ENCODE data around the gene ID3.

The ID3 gene

DNA sequence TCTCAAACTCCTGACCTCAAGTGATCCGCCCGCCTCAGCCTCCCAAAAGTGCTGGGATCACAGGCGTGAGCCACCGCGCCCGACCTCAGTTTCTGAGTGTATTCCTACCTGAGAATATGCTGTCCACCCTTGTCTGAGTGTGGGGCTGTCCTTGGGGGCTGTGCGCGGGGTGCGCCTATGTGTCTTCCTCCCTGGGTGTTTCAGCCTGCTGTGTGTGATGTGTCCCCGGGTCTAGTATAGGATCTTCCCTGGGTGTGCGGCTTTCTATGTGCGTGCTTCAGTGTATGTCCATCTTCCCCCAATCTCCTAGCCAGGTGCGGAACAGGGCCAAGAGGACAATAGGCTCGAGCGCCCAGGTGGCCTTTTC is 8.3 kb upstream of the ID3 start:
- H3K4me3 ChIP-seq (ENCODE audit: low read depth, low read length), result peak overlapping the region; percentile 6

DNA sequence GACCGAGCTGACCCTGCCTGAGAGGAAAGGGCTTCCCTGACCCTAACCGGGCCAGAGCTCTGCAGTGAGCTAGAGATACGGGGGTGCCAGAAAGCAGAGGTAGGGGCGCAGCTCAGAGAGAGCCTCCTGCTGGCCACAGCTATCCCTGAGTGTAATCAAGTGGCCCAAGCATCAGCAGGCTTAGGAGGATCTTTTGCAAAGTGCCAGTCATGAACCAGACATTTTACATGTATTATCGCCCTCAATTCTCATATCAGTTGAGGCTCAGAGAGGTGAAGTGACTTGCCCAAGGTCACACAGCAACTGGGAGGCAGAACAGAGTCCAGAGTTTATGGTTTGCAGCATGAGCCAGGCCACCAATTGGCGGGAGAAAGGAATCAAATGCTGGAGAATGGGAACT is 7.0 kb upstream of the ID3 start:
- H3K4me3 ChIP-seq (ENCODE audit: low read depth, low read length), result no peak overlapping the region

DNA sequence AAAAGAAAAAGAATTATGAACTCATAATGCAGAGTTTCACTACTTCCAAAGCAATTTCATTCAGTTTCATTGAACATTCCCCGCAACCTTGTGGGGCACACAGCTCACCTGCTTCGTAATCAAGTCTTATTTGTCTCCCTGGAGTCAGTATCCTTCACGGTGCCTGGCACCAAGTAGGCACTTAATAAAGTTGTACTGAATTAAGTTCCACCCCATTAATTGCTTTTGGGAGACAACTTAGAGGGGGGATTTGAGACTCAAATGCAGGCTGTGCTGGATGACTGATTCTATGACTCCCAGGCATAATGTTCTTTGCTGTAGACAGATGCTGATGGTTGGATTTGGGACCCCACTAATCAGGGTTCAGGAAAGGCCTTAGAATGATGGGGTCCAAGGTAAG is 6.5 kb upstream of the ID3 start:
- no peak overlapping the region for H3K4me3 ChIP-seq (ENCODE audit: low read depth, low read length)

DNA sequence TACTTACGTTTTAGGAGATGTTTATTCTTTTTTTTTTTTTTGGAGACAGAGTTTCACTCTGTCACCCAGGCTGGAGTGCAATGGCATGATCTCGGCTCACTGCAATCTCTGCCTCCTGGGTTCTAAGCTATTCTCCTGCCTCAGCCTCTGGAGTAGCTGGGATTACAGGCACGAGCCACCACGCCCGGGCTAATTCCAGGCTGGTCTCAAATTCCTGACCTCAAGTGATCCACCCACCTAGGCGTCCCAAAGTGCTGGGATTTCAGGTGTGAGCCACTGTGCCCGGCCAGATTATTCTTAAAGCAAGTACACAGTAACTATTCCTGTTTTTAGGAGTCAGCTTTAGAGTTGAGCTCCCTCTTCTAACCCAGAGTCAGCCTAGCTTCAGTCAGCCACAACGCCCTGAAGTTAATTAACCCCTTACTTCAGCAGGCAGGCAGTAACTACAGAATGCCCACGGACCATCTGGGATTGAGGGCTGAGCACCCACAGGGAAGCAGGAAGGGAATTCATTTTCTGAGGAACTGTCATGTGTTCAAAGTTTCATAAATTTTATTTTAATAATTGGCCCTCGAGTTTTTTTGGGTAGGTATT is 5.3 kb upstream of the ID3 start:
- H3K4me3 ChIP-seq (ENCODE audit: low read depth, low read length), result no peak overlapping the region

DNA sequence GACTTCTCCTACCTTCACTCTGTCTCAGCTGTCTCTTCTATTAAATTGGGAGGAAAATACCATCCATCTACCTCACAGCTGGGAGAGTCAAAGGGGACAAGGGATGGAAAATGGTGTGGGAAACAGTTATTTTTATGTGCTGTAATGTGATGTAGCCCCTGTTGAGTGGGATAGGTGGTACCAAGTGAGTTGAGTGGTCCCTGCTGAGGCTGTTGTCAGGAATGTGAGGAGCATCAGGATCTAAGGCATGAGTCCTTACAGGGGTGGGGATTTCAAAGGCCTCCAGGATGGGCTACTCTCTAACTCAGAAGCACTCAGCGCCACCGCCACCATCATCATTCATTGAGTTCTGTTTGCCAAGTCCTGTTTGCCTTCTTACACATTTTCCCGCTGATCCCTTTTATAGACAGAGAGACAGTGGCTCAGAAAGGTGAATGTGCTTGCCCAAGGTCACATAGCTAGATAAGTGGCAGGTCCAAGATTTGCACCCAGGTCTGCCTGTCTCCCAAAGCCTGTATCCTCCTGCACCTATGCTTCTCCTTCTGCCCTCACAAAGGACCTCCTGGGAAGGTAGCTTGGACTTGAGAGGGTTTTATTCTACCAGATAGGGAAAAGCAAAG is 4.6 kb upstream of the ID3 start:
- H3K4me3 ChIP-seq (ENCODE audit: low read depth, low read length), result no peak overlapping the region

DNA sequence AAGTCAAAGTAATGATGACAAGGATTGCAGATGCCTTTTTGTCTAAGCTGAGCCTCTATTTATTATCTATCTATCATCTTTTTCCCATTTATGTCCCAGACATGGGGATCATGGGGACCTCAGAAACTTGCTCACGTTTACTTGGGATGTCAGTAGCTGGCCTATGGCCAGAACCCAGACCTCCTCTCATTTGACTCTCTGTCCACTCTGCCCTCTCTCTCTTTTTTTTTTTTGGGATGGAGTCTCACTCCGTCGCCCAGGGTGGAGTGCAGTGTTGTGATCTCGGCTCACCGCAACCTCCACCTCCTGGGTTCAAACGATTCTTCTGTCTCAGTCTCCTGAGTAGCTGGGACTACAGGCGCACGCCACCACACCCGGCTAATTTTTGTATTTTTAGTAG is 3.7 kb upstream of the ID3 start:
- H3K4me3 ChIP-seq (ENCODE audit: low read depth, low read length), result no peak overlapping the region

DNA sequence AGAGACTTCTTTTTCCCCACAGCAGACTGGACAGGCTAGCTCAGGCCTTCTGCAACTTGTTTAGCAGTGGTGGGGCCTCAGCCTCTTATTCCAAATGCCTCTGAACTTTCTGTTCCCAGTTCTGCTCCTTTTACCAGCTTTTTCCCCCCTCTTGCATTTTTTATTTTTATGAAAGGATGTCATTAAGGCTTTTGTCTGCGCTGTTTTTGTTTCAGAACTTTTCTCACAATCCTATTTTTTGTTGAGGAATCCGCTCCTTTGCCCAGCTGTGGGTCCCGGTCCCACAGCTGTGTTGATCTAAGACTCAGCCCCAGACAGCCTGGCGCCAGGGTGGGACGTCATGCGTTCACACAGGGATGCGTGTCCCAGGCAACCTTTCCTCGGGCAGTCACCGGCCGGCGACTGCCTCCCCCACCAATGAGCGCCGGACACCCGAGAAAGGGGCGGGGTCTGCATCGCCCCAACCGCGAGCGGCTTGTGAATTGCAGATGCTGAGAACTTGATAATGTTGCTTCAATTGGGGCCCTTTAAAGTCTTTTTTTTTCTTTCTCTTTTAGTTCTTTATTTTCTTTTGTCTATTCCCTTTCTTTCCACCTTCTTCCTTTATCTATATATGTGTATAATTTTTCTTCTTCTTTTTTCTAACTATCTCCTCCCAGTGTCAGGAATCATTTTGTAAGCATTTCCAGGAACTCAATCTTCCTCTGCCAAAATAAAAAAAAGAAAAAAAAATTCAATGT is 3.0 kb upstream of the ID3 start:
- no peak overlapping the region for H3K4me3 ChIP-seq (ENCODE audit: low read depth, low read length)

DNA sequence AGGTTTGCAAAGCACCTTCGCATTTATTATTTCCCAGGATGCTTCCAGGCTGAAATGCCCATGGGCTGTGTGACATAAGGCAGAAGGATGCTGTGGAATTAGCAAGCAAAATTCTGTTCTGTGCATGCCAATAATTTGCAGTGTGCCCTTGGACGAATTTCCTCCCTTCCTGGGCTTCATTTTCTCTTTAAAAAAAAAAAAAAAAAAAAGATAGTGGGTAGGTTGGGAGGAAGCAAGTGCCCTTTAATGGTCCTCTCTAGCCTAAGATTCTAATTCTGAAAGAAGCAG is 2.5 kb upstream of the ID3 start:
- H3K4me3 ChIP-seq (ENCODE audit: low read depth, low read length), result no peak overlapping the region

DNA sequence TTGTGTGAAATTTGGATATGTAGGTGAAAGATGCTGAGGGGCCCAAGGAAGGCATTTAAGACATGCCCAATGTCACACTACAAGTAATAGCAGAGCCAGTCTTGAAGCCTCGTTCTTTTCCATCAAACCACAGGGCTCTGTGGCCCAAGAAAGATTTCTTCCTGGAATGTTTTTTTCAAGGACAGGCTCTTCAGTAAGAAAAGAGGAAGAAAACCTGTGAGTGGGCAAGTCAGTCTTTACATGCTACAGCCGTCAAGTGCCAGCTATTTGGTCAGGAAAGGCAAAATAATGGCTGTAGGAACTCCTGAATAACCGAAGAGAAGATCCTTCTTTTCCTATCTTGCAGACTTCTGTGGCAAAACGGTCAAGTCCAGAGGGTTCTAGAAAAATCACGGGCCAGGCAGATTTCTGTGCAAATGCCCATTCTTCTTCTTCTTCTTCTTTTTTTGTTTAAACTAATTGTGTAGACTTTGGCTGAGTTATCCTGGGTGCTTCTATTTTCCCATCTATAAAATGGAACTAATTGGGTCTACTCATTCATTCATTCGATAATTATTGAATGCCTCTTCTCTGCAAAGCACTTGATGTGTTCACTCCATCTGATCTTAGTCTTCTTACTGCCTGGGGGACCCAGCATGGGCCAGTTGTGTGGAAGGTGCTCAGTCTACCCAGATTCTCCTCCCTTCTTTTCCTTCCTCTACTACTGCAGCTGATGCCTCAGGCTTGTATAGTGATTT is 1.9 kb upstream of the ID3 start:
- H3K4me3 ChIP-seq (ENCODE audit: low read depth, low read length), result no peak overlapping the region

DNA sequence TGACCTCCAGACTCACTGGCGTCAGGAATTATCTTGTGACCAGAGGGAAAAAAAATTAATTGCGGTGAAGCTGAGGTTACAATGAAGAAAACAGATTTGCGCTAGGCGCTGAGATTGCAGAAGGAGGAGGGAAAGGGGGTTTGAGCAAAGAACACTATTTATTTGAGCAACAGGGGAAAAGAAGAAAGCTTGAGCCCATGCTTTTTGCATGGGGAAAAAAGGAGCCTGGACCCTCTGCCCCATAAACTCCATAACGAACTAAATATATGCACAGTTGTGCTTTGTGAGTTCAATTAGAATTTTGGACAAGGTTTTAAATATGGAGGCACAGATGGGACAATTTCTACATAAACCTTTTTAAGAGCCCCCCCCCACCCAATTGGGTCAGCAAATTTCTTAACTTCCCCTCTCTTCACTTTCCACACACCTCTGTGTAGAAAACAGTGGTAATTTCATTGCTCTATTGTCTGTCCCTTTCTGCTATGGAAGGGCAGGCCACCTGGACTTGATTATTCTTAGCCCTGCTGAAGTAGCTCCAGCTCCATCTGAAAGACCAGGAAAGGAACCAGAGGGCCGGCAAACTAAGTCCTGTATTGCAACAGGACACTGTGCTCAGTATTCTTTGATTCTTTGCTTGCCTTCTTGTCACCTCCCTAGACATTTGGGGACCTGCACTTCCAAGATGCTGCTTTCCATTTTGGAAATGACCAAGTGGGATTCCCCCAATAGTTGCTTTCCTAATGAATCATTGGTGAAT is 862 bp upstream of the ID3 start:
- peak overlapping the region; percentile 77 for H3K4me3 ChIP-seq (ENCODE audit: low read depth, low read length)

DNA sequence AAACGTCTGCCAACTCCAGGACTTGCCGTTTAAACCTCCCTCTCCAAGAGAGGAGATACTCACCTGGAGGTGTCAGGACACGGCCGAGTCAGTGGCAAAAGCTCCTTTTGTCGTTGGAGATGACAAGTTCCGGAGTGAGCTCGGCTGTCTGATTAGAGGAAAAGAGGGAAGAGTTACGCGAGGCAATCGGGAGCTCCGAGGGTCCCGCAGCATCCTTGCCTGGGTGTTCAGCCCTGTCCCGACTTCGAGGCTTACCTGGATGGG is 497 bp downstream of the ID3 start:
- H3K4me3 ChIP-seq (ENCODE audit: low read depth, low read length), result peak overlapping the region; percentile 77

DNA sequence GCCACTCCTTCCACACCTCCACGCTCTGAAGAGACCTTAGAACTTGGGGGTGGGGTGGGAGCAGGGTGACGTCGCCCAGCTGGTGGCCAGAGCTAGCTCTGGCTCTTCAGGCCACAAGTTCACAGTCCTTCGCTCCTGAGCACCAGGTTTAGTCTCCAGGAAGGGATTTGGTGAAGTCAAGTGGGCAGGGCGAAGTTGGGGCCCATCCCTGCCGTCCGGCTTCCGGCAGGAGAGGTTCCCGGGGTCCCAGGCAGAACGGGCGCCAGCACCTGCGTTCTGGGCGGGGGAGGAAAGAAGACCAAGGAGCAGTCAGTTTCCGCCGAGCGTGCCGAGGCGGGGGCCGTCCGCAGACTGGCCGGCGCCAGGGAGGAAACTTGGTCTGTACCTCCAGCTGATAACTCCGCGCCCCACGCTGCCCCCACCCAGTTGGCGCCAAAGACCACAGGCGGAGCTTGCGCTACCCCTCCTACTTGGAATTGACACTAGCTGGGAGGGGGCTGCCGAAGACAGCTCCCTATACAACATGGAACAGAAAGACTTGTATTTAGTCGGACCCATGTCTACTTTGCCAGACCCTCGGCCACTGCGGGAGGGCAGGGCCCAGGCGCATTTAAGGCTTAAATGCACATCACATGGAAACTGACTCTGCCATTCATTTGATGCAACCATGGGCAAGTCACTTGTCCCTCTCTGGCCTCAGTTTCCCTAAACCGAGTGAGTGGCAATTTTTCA is 995 bp downstream of the ID3 start:
- peak overlapping the region; percentile 77 for H3K4me3 ChIP-seq (ENCODE audit: low read depth, low read length)

DNA sequence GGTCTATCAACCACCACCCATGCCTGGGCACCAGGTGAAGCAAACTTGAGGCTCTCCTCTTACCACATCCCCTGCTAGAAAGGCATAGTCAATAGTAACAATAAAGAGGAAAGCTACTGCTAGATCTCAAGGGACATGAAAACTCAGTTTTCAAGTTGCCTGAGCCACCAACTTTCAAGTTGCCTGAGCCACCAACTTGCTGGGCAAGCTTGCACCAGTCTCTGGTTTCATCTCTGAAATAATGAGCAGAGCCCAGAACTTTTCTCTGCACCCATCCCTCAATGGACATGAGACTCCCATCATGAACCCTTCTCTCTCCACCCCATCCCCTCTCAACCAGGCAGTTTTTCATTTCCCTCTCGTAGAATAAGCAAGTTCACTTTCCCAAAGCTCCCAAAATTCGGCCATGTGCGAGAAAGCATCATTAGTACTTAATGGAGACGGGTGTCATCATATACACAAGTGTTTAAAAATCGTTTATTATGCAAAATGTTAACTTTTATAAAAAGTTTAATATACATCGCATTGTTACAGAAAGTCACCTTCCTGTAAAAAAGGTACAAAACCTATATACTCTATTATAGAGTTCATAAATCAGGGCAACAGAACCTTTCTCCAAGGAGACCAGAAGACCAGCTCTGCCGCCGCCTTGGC is 1.7 kb downstream of the ID3 start:
- peak overlapping the region; percentile 77 for H3K4me3 ChIP-seq (ENCODE audit: low read depth, low read length)

DNA sequence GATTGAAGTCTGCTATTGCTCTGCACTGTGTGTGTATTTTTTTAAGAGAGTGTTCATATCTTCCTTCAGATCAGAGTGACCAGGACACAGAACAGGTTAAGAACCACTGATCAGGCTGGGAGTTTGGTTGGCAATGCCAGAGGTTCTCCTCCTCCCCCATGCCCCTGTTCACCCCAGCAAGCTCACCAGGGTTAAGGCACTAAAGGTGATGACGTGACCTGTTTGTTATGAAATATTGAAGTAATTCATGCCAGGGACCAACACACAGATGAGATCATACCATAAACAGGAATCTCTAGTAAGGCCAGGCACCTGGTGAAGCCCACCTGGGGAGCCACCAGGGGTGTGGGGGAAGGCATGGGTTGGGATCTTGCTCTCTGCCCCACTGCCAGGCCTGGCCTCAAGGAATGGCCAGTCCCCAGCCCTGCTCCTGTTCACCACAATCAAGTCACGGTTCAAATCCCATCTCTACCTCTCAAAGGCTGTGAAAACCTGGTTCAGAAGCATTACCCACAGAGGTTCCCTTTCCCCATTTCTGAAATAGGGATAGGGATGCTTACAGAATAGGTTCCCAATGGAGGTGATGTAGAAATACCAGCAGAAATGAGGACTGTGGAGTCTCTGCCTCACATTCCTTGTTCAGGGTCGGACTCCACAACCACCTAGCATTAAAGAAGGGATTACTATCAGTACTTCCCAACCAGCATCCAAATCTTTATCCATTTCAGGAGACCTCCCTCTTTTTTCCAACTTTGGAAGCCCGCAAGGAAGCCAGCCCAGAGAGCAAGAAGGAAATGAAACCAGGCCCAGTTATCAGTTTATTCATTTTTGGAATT is 2.4 kb downstream of the ID3 start:
- H3K4me3 ChIP-seq (ENCODE audit: low read depth, low read length), result peak overlapping the region; percentile 77

DNA sequence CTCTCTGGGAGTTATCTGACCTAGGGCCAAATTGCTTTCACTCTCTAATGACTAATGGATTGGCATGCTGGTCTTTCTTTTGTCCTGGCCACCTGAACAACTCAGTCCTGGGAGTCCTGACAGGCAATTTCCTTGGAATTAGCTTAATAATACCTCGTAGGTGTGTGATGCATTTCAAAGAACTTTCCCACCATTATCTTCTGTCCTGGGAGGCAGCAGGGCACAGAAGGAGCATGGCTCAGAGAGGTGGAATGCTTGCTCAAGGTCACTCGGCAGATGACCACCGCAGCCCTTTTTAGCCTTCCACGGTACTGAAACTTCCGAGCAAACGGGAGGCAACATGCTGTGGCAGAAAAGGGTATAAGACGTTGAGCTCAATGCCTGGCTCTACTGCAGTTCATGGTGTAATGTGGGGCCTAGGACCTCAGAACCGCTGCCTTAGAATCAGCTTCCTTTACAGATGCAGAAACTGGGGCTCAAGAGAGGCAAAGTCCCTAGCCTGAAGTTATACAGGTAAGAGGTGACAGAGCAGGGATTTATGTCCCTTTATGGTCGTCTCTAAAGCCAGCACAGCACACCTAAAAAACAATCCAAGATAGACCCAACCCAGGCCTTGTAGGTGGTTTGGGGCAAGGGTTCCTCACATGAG is 3.2 kb downstream of the ID3 start:
- H3K4me3 ChIP-seq (ENCODE audit: low read depth, low read length), result no peak overlapping the region

DNA sequence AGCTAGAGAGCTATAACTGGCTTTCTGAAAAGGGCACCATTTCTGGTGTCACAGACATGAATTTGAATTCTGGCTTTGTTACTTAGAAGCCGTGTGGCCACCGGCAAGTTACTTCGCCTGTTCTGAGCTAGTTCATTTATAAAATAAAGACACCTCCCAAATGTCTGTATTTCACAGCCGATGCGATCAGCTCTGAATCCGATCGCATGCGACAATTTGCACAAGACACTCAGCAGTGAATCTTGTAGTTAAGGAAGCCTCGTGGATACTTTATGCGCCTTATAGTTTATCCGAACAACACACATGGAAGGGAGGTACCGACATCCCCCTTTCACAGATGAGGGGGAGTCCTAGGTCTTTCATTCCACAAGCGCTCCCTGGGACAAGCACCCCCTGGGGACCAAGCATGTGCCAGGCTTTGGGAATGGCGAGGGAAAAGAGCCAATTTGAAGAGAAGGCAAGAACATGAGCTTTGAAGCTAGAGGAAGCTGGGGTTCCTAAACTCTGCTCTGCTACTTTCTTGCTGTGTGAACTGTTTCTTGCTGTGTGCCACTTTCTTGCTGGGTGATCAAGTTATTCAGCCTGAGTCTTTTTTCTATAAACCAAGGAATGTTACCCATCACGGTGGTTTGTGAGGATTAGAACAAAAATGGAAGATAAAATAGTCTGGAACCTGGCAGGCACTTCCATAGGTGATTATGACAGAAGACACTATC is 3.9 kb downstream of the ID3 start:
- H3K4me3 ChIP-seq (ENCODE audit: low read depth, low read length), result no peak overlapping the region

DNA sequence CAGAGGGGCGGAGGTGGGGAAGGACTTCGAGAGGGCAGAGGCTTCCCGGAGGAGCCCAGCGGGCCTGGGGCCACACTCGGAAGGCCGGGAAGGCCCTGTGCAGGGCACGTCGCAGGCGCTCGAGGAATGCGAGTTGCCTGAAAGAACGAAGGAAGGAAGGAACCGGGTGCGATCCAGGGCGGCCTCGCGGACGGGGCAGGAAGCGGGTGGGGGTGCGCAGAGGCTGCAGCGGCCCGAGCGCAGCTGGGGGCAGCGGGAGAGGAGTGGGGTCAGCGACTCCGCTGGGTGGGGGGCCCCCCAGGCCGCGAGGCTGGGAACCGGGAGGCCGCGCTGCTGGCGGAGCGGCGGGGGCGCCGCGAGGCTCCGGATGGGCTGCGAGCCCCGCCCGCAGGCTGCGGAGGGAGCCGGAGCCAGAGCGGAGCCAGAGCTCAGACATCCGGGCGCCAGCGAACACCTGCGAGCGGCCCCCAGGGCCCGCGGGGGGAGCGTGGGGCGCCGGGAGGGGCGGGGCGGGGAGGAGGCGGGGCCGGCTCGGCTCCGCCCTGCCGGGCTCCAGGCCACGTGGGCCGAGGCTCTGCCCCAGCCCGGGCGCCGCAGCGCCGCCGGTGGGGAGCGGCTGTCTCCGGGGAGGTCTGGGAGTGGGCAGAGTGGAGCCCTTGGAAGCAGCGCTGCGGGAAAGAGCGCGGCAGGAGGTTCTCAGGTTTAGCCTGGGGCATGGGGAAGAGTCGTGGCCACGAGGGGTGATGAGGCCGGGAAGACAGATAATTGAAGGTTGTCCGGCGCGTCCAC is 4.6 kb downstream of the ID3 start:
- H3K4me3 ChIP-seq (ENCODE audit: low read depth, low read length), result peak overlapping the region; percentile 35

DNA sequence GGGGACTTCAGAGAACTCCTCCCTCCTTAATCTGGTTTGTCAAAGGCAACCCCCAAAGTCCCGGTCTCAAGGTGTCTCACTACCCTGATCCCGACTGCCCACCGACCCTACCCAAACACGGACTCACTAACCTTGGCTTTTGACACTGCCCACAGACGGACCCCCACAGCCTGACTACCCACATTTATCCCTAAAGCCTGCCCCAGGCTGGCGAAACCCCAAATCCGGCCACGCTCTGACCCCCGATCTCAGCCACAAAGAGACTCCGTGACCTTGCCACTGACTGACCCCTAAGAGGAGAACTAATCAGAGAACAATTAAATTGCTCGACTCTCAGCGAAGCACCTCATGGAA is 5.2 kb downstream of the ID3 start:
- peak overlapping the region; percentile 35 for H3K4me3 ChIP-seq (ENCODE audit: low read depth, low read length)
